Astrocyte (in vitro differentiated cells and primary cell): ENCODE data around the gene MORN3. TPM values are rescaled to one million over a fixed set of nuclear protein-coding genes. Genes with fewer than 3 reads are reported as not detected.

Experiments used
- DNase-seq: peaks from one replicate; pipeline ENCODE4 v3.0.0-alpha.2; 2010; ENCODE audit warnings: low read depth
- FAIRE-seq: peaks from 2 replicates; lab custom pipeline; 2011; peaks lifted over from hg19 to GRCh38; lab: Jason Lieb, UNC
- H2AFZ ChIP-seq: 2 replicates; pipeline ENCODE4 v1.6.0; 2012; ENCODE audit warnings: low read depth, low read length, inconsistent platforms
- H3K27ac ChIP-seq: 2 replicates; pipeline ENCODE4 v1.5.1; 2011; ENCODE audit warnings: low read depth, low read length, inconsistent platforms
- H3K27me3 ChIP-seq: 2 replicates; pipeline ENCODE4 v1.6.0; 2011; ENCODE audit warnings: low read length, inconsistent platforms; ENCODE audit not compliant: insufficient read depth
- H3K36me3 ChIP-seq: 2 replicates; pipeline ENCODE4 v1.5.1; 2011; ENCODE audit warnings: low read length, inconsistent platforms; ENCODE audit not compliant: insufficient read depth
- H3K4me1 ChIP-seq: 2 replicates; pipeline ENCODE4 v1.5.1; 2011; ENCODE audit warnings: low read length, inconsistent platforms; ENCODE audit not compliant: insufficient read depth
- H3K4me2 ChIP-seq: 2 replicates; pipeline ENCODE4 v1.6.0; 2012; ENCODE audit warnings: low read length, inconsistent platforms
- H3K4me3 ChIP-seq: 2 replicates; pipeline ENCODE4 v1.5.1; 2011; ENCODE audit warnings: low read depth, mild to moderate bottlenecking, low read length, inconsistent platforms; ENCODE audit not compliant: insufficient read depth
- H3K79me2 ChIP-seq: 2 replicates; pipeline ENCODE4 v1.6.0; 2012; ENCODE audit warnings: mild to moderate bottlenecking, low read length, inconsistent platforms; ENCODE audit not compliant: insufficient read depth
- H3K9ac ChIP-seq: 2 replicates; pipeline ENCODE4 v1.6.0; 2012; ENCODE audit warnings: mild to moderate bottlenecking, low read length, inconsistent platforms
- H3K9me3 ChIP-seq: 2 replicates; pipeline ENCODE4 v1.5.1; 2012; ENCODE audit warnings: low read depth, mild to moderate bottlenecking, low read length, inconsistent platforms; ENCODE audit not compliant: insufficient read depth
- H4K20me1 ChIP-seq: 2 replicates; pipeline ENCODE4 v1.6.0; 2012; ENCODE audit warnings: low read length, inconsistent platforms; ENCODE audit not compliant: insufficient read depth
- H3K27ac Mint-ChIP-seq: one replicate; pipeline ENCODE4 v1.8.0; 2021; ENCODE audit warnings: mild to moderate bottlenecking, mixed read lengths; ENCODE audit not compliant: unreplicated experiment
- H3K27me3 Mint-ChIP-seq: one replicate; pipeline ENCODE4 v1.8.0; 2021; ENCODE audit warnings: low read depth, mixed read lengths; ENCODE audit not compliant: unreplicated experiment
- H3K36me3 Mint-ChIP-seq: one replicate; pipeline ENCODE4 v1.8.0; 2021; ENCODE audit warnings: low read depth, mixed read lengths; ENCODE audit not compliant: unreplicated experiment
- H3K4me1 Mint-ChIP-seq: one replicate; pipeline ENCODE4 v1.8.0; 2021; ENCODE audit warnings: low read depth, mixed read lengths; ENCODE audit not compliant: unreplicated experiment
- H3K4me3 Mint-ChIP-seq: one replicate; pipeline ENCODE4 v1.8.0; 2021; ENCODE audit warnings: mild to moderate bottlenecking, moderate library complexity, mixed read lengths; ENCODE audit not compliant: unreplicated experiment
- H3K9me3 Mint-ChIP-seq: one replicate; pipeline ENCODE4 v1.8.0; 2021; ENCODE audit warnings: mild to moderate bottlenecking, mixed read lengths; ENCODE audit not compliant: unreplicated experiment
- CTCF ChIP-seq: IDR thresholded peaks from 2 replicates; pipeline ENCODE4 v1.5.1; 2011; ENCODE audit warnings: low read depth, mild to moderate bottlenecking, inconsistent platforms, low read length, moderate library complexity; ENCODE audit not compliant: insufficient read depth
- EZH2 ChIP-seq: IDR thresholded peaks from 2 replicates; pipeline ENCODE4 v1.6.1; 2012; ENCODE audit warnings: mild to moderate bottlenecking, low read length, inconsistent platforms; ENCODE audit not compliant: insufficient read depth
- total RNA-seq: library from RNA; stranded (reverse); gene quantifications from 2 replicates; pipeline ENCODE4 v1.2.1, GENCODE V29; 2021

The MORN3 gene
- total RNA-seq, 1 donor from 2014 or later = 0.36 TPM

GRCh38 chr12:121600702-121601336, 68.6 kb downstream of the MORN3 start:
- H3K27ac Mint-ChIP-seq = no peak overlapping the region
- H3K9ac ChIP-seq = no peak overlapping the region
- TF ChIP-seq EZH2 (no peak), CTCF (no peak)
- no peaks in the 10 kb centered on the region for H3K36me3 ChIP-seq
- H3K27me3 Mint-ChIP-seq = no peaks in the 10 kb centered on the region
- H3K4me2 ChIP-seq = no peak overlapping the region
- no peak overlapping the region for H3K4me3 ChIP-seq
- no peaks in the 10 kb centered on the region for H3K9me3 Mint-ChIP-seq
- no peaks in the 10 kb centered on the region for H3K9me3 ChIP-seq
- H3K27me3 ChIP-seq = no peaks in the 10 kb centered on the region
- H2AFZ ChIP-seq = no peak overlapping the region
- no peaks in the 10 kb centered on the region for H3K79me2 ChIP-seq
- FAIRE-seq (no peak), DNase-seq (no peak)
- H3K4me1 Mint-ChIP-seq = no peaks in the 10 kb centered on the region
- H3K27ac ChIP-seq = no peak overlapping the region
- no peaks in the 10 kb centered on the region for H3K36me3 Mint-ChIP-seq
- no peak overlapping the region for H3K4me3 Mint-ChIP-seq
- H4K20me1 ChIP-seq = no peaks in the 10 kb centered on the region
- no peaks in the 10 kb centered on the region for H3K4me1 ChIP-seq

Other genes with a start within 250 kb of the MORN3 start
- gene KDM2B, start 88.6 kb downstream of the MORN3 start, total RNA-seq = 21.3 and 23.4 TPM in 2 replicates
- 16.5 and 20.4 TPM in 2 replicates for gene ORAI1, start 43.1 kb downstream of the MORN3 start, total RNA-seq
- 35.5 and 36.0 TPM in 2 replicates for gene TMEM120B, start 43.1 kb upstream of the MORN3 start, total RNA-seq
- gene RHOF, start 124.0 kb upstream of the MORN3 start, total RNA-seq = 28.0 and 31.9 TPM in 2 replicates
- gene SETD1B, start 134.4 kb upstream of the MORN3 start, total RNA-seq = 20.9 and 24.0 TPM in 2 replicates
- not detected in 2 replicates for gene HPD, start 189.2 kb upstream of the MORN3 start, total RNA-seq
- gene PSMD9, start 219.1 kb upstream of the MORN3 start, total RNA-seq = 59.0 and 63.4 TPM in 2 replicates
- 4.6 and 4.7 TPM in 2 replicates for gene CFAP251, start 248.9 kb upstream of the MORN3 start, total RNA-seq